Peyer's patch (tissue), 4 donors: ENCODE results near the gene OBSL1.

Source experiments
- POLR2A ChIP-seq, 2 donors: fragments of 450-650 bp; IDR thresholded peaks; one replicate each; pipeline ENCODE4 v1.5.1; 2017; ENCODE audit warnings: antibody characterized with exemption in 2 of 2, mild to moderate bottlenecking in 2 of 2, moderate library complexity in 2 of 2
- TF ChIP-seq, protein P1 (sequence below), 6 experiments: fragments of 450-650 bp in 4 of 6; fragments of 200-600 bp in 2 of 6; sonication (generic) in 1 of 6; IDR thresholded peaks; one replicate each; pipeline ENCODE4 v1.5.1; 2017 to 2019; ENCODE audit warnings: antibody characterized with exemption in 6 of 6, mild to moderate bottlenecking in 3 of 6, moderate library complexity in 1 of 6

GRCh38 chr2:219516888-219517287 lies 54.5 kb downstream of the OBSL1 start:
- TF ChIP-seq, protein P1, sequence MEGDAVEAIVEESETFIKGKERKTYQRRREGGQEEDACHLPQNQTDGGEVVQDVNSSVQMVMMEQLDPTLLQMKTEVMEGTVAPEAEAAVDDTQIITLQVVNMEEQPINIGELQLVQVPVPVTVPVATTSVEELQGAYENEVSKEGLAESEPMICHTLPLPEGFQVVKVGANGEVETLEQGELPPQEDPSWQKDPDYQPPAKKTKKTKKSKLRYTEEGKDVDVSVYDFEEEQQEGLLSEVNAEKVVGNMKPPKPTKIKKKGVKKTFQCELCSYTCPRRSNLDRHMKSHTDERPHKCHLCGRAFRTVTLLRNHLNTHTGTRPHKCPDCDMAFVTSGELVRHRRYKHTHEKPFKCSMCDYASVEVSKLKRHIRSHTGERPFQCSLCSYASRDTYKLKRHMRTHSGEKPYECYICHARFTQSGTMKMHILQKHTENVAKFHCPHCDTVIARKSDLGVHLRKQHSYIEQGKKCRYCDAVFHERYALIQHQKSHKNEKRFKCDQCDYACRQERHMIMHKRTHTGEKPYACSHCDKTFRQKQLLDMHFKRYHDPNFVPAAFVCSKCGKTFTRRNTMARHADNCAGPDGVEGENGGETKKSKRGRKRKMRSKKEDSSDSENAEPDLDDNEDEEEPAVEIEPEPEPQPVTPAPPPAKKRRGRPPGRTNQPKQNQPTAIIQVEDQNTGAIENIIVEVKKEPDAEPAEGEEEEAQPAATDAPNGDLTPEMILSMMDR (IDR thresholded peaks at IDR 0.05), result no peak
- no peak for TF ChIP-seq POLR2A (IDR thresholded peaks at IDR 0.05)
